GM18861 (cell line): ENCODE measurements around the gene EXD3.
"Not testable (repeated sequence)": the region's sequence is repeated elsewhere in the genome, so short reads cannot be mapped to it uniquely, and the experiment has no call there.

Source experiments
- ATAC-seq: cut with Tn5 transposase; IDR thresholded peaks from one replicate; pipeline ENCODE4 v1.9.1; 2021; ENCODE audit not compliant: unreplicated experiment

EXD3 gene

DNA sequence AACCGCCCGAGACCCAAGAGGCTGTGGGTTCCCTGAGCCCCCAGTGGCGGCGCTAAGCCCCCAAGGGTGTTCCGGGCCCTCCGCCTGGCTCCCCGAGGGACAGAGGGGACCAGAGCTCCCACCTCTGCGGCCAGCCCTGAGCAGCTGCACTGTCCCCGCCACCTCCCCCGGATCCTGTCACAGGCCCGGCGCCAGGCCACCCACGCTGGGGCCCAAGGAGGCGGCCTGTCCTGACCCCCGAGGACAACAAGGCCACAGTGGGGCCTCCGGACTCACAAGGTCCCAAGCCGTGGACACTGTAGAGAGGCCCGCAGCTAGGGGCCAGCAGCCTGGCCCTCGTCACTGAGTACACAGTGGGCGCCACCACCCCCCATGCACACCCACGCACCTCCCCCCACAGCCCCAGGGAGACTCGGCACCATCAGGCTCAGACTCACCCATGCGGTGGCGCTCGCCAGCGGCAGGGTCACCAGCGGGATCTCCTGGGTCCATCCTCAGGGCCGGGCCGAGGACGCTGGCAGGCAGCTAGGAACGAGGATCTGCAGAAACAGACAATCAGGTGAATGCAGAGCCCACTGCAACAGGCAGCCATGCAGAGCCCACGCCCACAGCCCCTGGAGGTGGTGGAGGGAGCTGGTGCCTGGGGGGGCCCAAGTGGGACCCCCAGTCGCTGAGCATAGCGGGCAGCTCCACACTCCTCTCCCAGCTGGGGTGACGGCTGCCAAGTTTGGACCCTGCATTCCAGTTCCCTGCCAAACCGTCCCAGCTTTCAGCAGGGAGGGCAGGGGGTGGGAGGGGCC lies 27.9 kb downstream of the EXD3 start:
- ATAC-seq, result no peak

GRCh38 chr9:137393176-137394150 lies 29.5 kb downstream of the EXD3 start:
- no peak for ATAC-seq

DNA sequence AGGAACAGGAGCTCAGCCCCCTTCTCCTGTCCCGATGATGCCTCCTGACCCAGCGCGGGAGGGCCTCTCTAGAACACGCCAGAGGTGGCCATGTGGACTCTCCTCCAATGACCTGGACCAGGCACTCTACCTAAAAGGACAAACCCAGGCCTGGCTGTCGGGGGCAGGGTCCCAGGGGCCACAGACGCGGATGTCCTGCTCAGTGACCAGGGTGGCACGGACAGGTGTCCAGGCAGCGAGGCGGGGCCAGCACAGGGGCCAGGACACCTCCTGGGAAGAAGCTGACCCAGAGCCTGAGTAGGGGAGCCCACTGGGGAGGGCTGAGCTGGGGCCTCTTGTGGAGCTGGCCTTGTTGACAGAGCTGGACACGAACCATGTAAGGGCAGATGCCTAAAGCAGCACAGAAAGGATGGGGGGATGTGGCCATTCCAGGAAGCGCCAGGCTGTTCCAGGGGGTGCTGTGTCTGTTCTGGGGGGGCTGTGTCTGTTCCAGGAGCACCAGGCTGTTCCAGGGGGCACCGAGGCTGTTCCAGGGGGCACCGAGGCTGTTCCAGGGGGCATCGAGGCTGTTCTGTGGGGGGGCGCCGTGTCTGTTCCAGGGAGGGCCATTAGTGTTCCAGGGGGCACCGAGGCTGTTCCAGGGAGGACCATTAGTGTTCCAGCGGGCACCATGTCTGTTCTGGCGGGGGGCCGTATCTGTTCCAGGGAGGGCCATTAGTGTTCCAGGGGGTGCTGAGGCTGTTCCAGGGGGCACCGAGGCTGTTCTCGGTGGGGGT lies 30.5 kb downstream of the EXD3 start:
- ATAC-seq, result no peak

DNA sequence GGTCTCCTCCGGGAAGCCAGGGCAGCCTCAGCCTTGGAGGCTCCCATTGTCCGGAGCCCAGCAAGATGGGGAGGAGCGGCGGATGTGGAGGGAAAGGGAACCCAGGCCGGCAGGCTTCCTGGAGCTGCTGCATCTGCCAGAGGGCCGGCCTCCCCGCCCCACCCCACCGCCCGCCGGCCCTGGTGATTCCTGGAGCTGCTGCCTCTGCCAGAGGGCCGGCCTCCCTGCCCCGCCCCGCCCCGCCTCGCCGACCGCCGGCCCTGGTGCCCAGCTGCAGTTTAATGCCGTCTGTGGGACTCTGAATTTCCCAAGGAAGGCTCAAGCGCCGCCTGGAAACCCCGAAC lies 31.6 kb downstream of the EXD3 start:
- no peak for ATAC-seq

DNA sequence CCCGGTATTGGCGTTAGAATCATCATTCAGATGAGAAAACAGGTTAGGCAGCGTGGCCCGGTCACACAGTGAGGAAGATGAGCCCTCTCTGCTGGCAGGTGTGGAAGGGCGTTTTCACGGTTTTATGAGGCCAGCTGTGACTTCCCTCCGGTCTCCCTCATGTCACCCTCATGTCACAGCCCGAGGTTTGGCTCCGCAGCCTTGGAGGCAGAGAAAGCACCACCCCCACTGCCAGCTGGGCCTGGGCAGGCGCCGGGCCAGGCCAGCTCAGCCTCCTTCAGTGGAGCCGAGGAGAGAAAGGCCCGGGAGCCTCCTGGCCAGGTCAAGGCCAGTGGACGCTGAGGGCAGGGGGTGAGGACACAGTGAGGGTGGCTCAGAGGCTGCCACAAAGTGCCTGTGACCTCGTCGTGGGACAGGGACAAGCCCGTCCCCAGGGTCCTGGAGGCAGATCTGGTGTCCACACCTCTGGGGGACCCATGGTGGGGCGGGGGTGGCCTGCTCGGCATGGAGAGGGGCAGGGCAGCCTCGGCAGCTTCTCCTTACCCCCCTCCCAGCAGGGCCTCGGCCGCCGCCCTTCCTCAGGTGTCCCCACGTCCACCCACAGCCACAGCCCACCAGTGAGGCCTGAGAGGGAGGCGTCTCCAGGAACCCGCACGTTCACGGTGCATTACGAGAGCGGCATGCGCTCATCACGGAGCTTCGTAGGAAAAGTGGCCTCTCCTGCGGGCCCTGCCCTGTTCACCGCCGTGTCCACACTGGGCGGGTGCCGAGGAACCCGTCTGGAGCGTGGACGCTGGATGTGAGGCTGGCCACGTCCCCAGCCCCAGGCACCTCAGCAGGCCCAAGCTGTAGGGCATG lies 32.2 kb downstream of the EXD3 start:
- ATAC-seq, result no peak

GRCh38 chr9:137389428-137389746 lies 33.6 kb downstream of the EXD3 start:
- ATAC-seq, result no peak

- no peak for ATAC-seq
Measured at GRCh38 chr9:137388589-137389427, 34.2 kb downstream of the EXD3 start.

- ATAC-seq, result no peak
Measured at GRCh38 chr9:137387891-137388560, 34.9 kb downstream of the EXD3 start.

DNA sequence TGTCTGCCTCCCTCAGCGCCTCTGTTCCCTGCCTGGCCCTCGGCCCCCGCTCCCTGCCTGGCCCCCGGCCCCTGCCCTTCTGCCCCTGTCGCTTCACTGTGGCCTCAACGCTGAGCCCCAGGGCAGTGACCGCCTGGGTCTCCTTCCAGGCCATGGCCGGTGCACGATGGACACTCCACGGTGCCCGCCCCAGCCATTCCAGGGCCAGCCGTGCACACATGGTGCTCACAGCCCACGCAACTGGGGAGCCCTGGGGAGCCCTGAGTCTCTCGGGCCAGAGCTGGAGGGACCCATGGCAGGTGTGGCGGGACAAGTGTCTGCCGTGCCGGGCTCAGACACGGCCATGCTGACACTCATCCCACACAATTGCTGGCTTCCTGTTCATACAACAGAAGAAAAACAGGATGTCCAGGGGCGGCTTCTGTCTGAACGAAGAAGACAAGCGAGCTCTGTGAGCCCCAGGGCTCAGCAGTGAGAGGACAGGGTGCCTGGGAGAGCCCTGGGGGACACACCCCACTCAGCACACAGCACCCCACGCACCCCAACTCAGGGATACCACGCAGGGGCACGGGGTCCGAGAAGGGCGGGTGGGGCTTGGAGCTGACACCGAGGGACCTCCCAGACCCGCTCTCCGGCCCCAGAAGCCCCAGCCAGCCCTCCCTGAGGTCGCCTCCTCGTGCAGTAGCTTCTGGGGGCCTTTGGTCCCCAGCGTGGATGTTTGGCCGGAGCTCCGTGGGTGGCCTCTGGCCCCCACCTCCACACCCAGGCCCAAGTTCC lies 35.7 kb downstream of the EXD3 start:
- ATAC-seq, result no peak

- ATAC-seq, result not testable (repeated sequence)
Measured at GRCh38 chr9:137386507-137387113, 36.4 kb downstream of the EXD3 start.

DNA sequence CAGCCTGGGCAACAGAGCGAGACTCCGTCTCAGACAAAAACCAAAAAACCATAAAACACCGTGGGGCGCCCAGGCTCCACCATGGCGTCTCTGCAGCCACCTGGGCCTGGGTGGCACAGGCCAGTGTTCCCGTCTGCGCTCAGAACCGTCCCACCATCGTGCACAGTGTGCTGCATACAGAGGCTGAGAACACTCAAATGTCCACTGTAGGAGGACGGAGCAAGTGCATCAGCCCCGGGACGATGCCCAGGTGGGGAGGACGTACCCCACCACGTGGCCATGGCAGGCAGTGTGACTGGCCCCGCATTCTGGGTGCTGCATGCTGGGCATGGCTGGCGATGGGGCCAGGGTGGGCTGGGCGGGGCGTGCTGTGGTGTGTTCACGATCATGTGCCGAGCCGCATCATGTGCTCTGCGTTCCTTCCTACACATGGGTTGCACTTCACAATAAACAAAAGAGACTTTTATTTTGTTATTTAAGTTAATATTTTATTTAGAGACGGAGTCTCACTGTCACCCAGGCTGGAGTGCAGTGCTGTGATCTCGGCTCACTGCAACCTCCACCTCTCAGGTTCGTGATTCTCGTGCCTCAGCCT lies 37.8 kb downstream of the EXD3 start:
- no peak for ATAC-seq

- ATAC-seq, result no peak
Measured at GRCh38 chr9:137383784-137384756, 38.9 kb downstream of the EXD3 start.

- no peak for ATAC-seq
Measured at GRCh38 chr9:137383081-137383783, 39.7 kb downstream of the EXD3 start.

GRCh38 chr9:137382444-137383080 lies 40.4 kb downstream of the EXD3 start:
- ATAC-seq, result no peak
